Measurements from ENCODE around the gene SNTB2.

SNTB2 gene

GRCh38 chr16:69349536-69349935, 162.6 kb downstream of the SNTB2 start:
- no peak for DNase-seq

DNA sequence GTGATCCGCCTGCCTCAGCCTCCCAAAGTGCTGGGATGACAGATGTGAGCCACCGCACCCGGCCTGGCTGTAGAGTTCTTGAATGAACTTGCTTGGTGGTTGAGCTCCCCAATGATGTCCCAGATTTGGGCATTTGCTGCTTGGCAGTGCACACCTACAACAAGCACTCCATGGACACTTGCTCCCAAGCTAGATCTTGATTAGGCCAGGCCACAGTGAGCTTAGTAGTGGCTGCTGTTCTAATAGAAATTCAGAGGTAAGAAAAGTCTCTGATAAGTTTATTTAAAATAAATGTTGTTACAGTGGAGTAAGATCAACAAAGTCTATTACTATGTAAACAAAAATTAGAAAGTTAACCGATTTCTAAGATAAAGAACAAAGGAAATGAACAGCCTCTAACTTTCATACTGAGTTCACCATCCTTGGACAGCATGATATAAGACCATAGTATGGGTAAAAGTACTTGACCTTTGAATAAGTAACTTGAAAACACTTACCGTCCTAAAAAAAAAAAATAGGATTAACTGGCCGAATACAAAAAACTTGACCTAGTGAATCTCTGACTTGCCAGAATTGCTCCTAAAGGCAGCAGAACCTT, 163.7 kb downstream of the SNTB2 start:
- DNase-seq, result no peak

- no peak for DNase-seq
These were observed 164.5 kb downstream of the SNTB2 start, which contains the start of gene TMED6 for GRCh38 chr16:69351309-69352027. TMED6 (minus strand) TSS chr16:69351786; CDS start chr16:69351753, 33 bp downstream.
